Neuron (in vitro differentiated cells): ENCODE data around the gene LDLRAD4.

Source experiments
- H2AFZ ChIP-seq: one replicate; pipeline ENCODE4 v1.6.1; 2013; ENCODE audit warnings: low read depth, mild to moderate bottlenecking, inconsistent platforms, low read length, moderate library complexity
- H3K27me3 ChIP-seq: one replicate; pipeline ENCODE4 v1.6.1; 2013; ENCODE audit warnings: low read length; ENCODE audit not compliant: insufficient read depth
- H3K36me3 ChIP-seq: one replicate; pipeline ENCODE4 v1.6.1; 2013; ENCODE audit warnings: low read length; ENCODE audit not compliant: insufficient read depth
- H3K4me1 ChIP-seq: one replicate; pipeline ENCODE4 v1.6.1; 2013; ENCODE audit warnings: low read length; ENCODE audit not compliant: insufficient read depth
- H3K4me3 ChIP-seq: 2 replicates; pipeline ENCODE4 v1.5.1; 2013; ENCODE audit warnings: mild to moderate bottlenecking, low read length, moderate library complexity
- H3K9me3 ChIP-seq: one replicate; pipeline ENCODE4 v1.6.1; 2013; ENCODE audit warnings: low read length

LDLRAD4 gene

GRCh38 chr18:13443552-13443951 lies 225.0 kb downstream of the LDLRAD4 start:
- peaks cover 9% of the 10 kb centered on the region for H3K27me3 ChIP-seq
- no peaks in the 10 kb centered on the region for H3K36me3 ChIP-seq

GRCh38 chr18:13444430-13445240 lies 226.1 kb downstream of the LDLRAD4 start:
- no peaks in the 10 kb centered on the region for H3K36me3 ChIP-seq
- H3K9me3 ChIP-seq = no peaks in the 10 kb centered on the region
- no peak overlapping the region for H2AFZ ChIP-seq
- H3K4me1 ChIP-seq = peaks cover 16% of the 10 kb centered on the region
- H3K27me3 ChIP-seq = peaks cover 13% of the 10 kb centered on the region
- H3K4me3 ChIP-seq = no peak overlapping the region

More at GRCh38 chr18:13443552-13443951, 225.0 kb downstream of the LDLRAD4 start:
- Histone ChIP-seq H2AFZ (no peak overlapping the region), H3K4me3 (no peak overlapping the region), H3K9me3 (no peaks in the 10 kb centered on the region), H3K4me1 (peaks cover 16% of the 10 kb centered on the region)

GRCh38 chr18:13445241-13445897 lies 226.8 kb downstream of the LDLRAD4 start:
- Histone ChIP-seq H3K4me1 (peaks cover 16% of the 10 kb centered on the region), H3K27me3 (peaks cover 14% of the 10 kb centered on the region), H3K36me3 (no peaks in the 10 kb centered on the region), H2AFZ (no peak overlapping the region), H3K9me3 (no peaks in the 10 kb centered on the region), H3K4me3 (no peak overlapping the region)

- Histone ChIP-seq H3K27me3 (peaks cover 17% of the 10 kb centered on the region), H2AFZ (no peak overlapping the region), H3K4me1 (peaks cover 16% of the 10 kb centered on the region), H3K9me3 (no peaks in the 10 kb centered on the region), H3K4me3 (no peak overlapping the region), H3K36me3 (no peaks in the 10 kb centered on the region)
Measured at GRCh38 chr18:13446024-13446423, 227.5 kb downstream of the LDLRAD4 start.

- Histone ChIP-seq H3K27me3 (peaks cover 21% of the 10 kb centered on the region), H3K4me3 (no peak overlapping the region), H3K4me1 (peaks cover 16% of the 10 kb centered on the region), H3K36me3 (no peaks in the 10 kb centered on the region), H3K9me3 (no peaks in the 10 kb centered on the region), H2AFZ (no peak overlapping the region)
Measured at GRCh38 chr18:13446610-13447461, 228.3 kb downstream of the LDLRAD4 start.

- no peaks in the 10 kb centered on the region for H3K36me3 ChIP-seq
- H2AFZ ChIP-seq = no peak overlapping the region
- peaks cover 26% of the 10 kb centered on the region for H3K27me3 ChIP-seq
- H3K9me3 ChIP-seq = no peaks in the 10 kb centered on the region
- no peak overlapping the region for H3K4me3 ChIP-seq
- peaks cover 18% of the 10 kb centered on the region for H3K4me1 ChIP-seq
Measured at GRCh38 chr18:13447621-13448334, 229.2 kb downstream of the LDLRAD4 start.

GRCh38 chr18:13448335-13448795 lies 229.8 kb downstream of the LDLRAD4 start:
- Histone ChIP-seq H3K27me3 (peaks cover 27% of the 10 kb centered on the region), H3K4me1 (peaks cover 21% of the 10 kb centered on the region), H3K4me3 (no peak overlapping the region), H3K36me3 (no peaks in the 10 kb centered on the region), H2AFZ (no peak overlapping the region), H3K9me3 (no peaks in the 10 kb centered on the region)

GRCh38 chr18:13449651-13450050 lies 231.1 kb downstream of the LDLRAD4 start:
- H3K36me3 ChIP-seq = no peaks in the 10 kb centered on the region
- peaks cover 27% of the 10 kb centered on the region for H3K27me3 ChIP-seq
- H2AFZ ChIP-seq = no peak overlapping the region
- H3K4me3 ChIP-seq = no peak overlapping the region
- peaks cover 21% of the 10 kb centered on the region for H3K4me1 ChIP-seq
- H3K9me3 ChIP-seq = no peaks in the 10 kb centered on the region

- Histone ChIP-seq H3K4me1 (peaks cover 21% of the 10 kb centered on the region), H3K36me3 (no peaks in the 10 kb centered on the region), H3K4me3 (no peak overlapping the region), H3K27me3 (peaks cover 26% of the 10 kb centered on the region), H2AFZ (no peak overlapping the region), H3K9me3 (no peaks in the 10 kb centered on the region)
Measured at GRCh38 chr18:13450289-13451212, 232.0 kb downstream of the LDLRAD4 start.

- Histone ChIP-seq H3K4me3 (no peak overlapping the region), H3K4me1 (peaks cover 21% of the 10 kb centered on the region), H3K9me3 (no peaks in the 10 kb centered on the region), H3K36me3 (no peaks in the 10 kb centered on the region), H2AFZ (no peak overlapping the region), H3K27me3 (peaks cover 25% of the 10 kb centered on the region)
Measured at GRCh38 chr18:13451213-13451540, 232.6 kb downstream of the LDLRAD4 start.

- Histone ChIP-seq H3K27me3 (peaks cover 25% of the 10 kb centered on the region), H3K36me3 (no peaks in the 10 kb centered on the region), H3K4me1 (peaks cover 17% of the 10 kb centered on the region), H3K4me3 (no peak overlapping the region), H3K9me3 (no peaks in the 10 kb centered on the region), H2AFZ (no peak overlapping the region)
Measured at GRCh38 chr18:13451661-13452387, 233.3 kb downstream of the LDLRAD4 start.
